ES-I3 (cell line): ENCODE measurements around the gene FBLN2.

ENCODE experiments used
- H3K36me3 ChIP-seq: 2 replicates; pipeline ENCODE4 v1.6.1; 2013; ENCODE audit warnings: mild to moderate bottlenecking, low read length, control low read depth, moderate library complexity; ENCODE audit not compliant: insufficient read depth
- H3K4me1 ChIP-seq: 2 replicates; pipeline ENCODE4 v1.6.1; 2013; ENCODE audit warnings: mild to moderate bottlenecking, control low read depth, low read length; ENCODE audit not compliant: insufficient read depth
- H3K9ac ChIP-seq: 2 replicates; pipeline ENCODE4 v1.6.1; 2013; ENCODE audit warnings: low read depth, mild to moderate bottlenecking, low read length, moderate library complexity
- H3K9me3 ChIP-seq: 2 replicates; pipeline ENCODE4 v1.6.1; 2013; ENCODE audit warnings: mild to moderate bottlenecking, low read length, moderate library complexity; ENCODE audit not compliant: control insufficient read depth, insufficient read depth

Gene FBLN2

GRCh38 chr3:13532631-13533030, 16.3 kb upstream of the FBLN2 start:
- Histone ChIP-seq H3K9ac (no peak overlapping the region), H3K36me3 (no peaks in the 10 kb centered on the region), H3K9me3 (no peaks in the 10 kb centered on the region), H3K4me1 (peaks cover 7% of the 10 kb centered on the region; the same call in 1 of the 2 replicates)

- no peaks in the 10 kb centered on the region for H3K9me3 ChIP-seq
- H3K4me1 ChIP-seq, result peaks cover 7% of the 10 kb centered on the region; the same call in 1 of the 2 replicates
- no peaks in the 10 kb centered on the region for H3K36me3 ChIP-seq
- no peak overlapping the region for H3K9ac ChIP-seq
Observed at GRCh38 chr3:13533885-13534301, 15.0 kb upstream of the FBLN2 start.

- peaks cover 7% of the 10 kb centered on the region; the same call in 1 of the 2 replicates for H3K4me1 ChIP-seq
Observed at GRCh38 chr3:13535526-13535875, 13.4 kb upstream of the FBLN2 start.

GRCh38 chr3:13535905-13536304, 13.0 kb upstream of the FBLN2 start:
- Histone ChIP-seq H3K9me3 (no peaks in the 10 kb centered on the region), H3K36me3 (no peaks in the 10 kb centered on the region), H3K4me1 (peaks cover 7% of the 10 kb centered on the region; the same call in 1 of the 2 replicates), H3K9ac (no peak overlapping the region)

More at GRCh38 chr3:13535526-13535875, 13.4 kb upstream of the FBLN2 start:
- no peaks in the 10 kb centered on the region for H3K9me3 ChIP-seq
- H3K36me3 ChIP-seq, result no peaks in the 10 kb centered on the region
- no peak overlapping the region for H3K9ac ChIP-seq

GRCh38 chr3:13536432-13536831, 12.5 kb upstream of the FBLN2 start:
- no peaks in the 10 kb centered on the region for H3K36me3 ChIP-seq
- H3K4me1 ChIP-seq, result peaks cover 7% of the 10 kb centered on the region; the same call in 1 of the 2 replicates
- H3K9me3 ChIP-seq, result no peaks in the 10 kb centered on the region
- H3K9ac ChIP-seq, result no peak overlapping the region

GRCh38 chr3:13536832-13537231, 12.1 kb upstream of the FBLN2 start:
- no peaks in the 10 kb centered on the region for H3K36me3 ChIP-seq
- H3K4me1 ChIP-seq, result peaks cover 7% of the 10 kb centered on the region; the same call in 1 of the 2 replicates
- no peaks in the 10 kb centered on the region for H3K9me3 ChIP-seq
- H3K9ac ChIP-seq, result no peak overlapping the region

- H3K4me1 ChIP-seq, result peaks cover 7% of the 10 kb centered on the region; the same call in 1 of the 2 replicates
- H3K9me3 ChIP-seq, result no peaks in the 10 kb centered on the region
- no peaks in the 10 kb centered on the region for H3K36me3 ChIP-seq
- H3K9ac ChIP-seq, result no peak overlapping the region
Observed at GRCh38 chr3:13537244-13537908, 11.5 kb upstream of the FBLN2 start.

GRCh38 chr3:13537909-13538296, 11.0 kb upstream of the FBLN2 start:
- Histone ChIP-seq H3K9ac (no peak overlapping the region), H3K4me1 (peaks cover 7% of the 10 kb centered on the region; the same call in 1 of the 2 replicates), H3K36me3 (no peaks in the 10 kb centered on the region), H3K9me3 (no peaks in the 10 kb centered on the region)

GRCh38 chr3:13538520-13539291, 10.2 kb upstream of the FBLN2 start:
- Histone ChIP-seq H3K4me1 (peaks cover 7% of the 10 kb centered on the region; the same call in 1 of the 2 replicates), H3K9me3 (no peaks in the 10 kb centered on the region), H3K36me3 (no peaks in the 10 kb centered on the region), H3K9ac (no peak overlapping the region)

GRCh38 chr3:13539292-13539638, 9.7 kb upstream of the FBLN2 start:
- Histone ChIP-seq H3K4me1 (peaks cover 7% of the 10 kb centered on the region; the same call in 1 of the 2 replicates), H3K9ac (no peak overlapping the region), H3K36me3 (no peaks in the 10 kb centered on the region)

GRCh38 chr3:13539671-13540070, 9.3 kb upstream of the FBLN2 start:
- H3K9me3 ChIP-seq, result no peaks in the 10 kb centered on the region
- H3K9ac ChIP-seq, result no peak overlapping the region
- no peaks in the 10 kb centered on the region for H3K36me3 ChIP-seq
- peaks cover 7% of the 10 kb centered on the region; the same call in 1 of the 2 replicates for H3K4me1 ChIP-seq

More at GRCh38 chr3:13539292-13539638, 9.7 kb upstream of the FBLN2 start:
- no peaks in the 10 kb centered on the region for H3K9me3 ChIP-seq

GRCh38 chr3:13540297-13540995, 8.5 kb upstream of the FBLN2 start:
- peaks cover 7% of the 10 kb centered on the region; the same call in 1 of the 2 replicates for H3K4me1 ChIP-seq
- H3K36me3 ChIP-seq, result no peaks in the 10 kb centered on the region
- no peaks in the 10 kb centered on the region for H3K9me3 ChIP-seq
- no peak overlapping the region for H3K9ac ChIP-seq

GRCh38 chr3:13541691-13542090, 7.2 kb upstream of the FBLN2 start:
- Histone ChIP-seq H3K4me1 (peaks cover 11% of the 10 kb centered on the region; the same call in 1 of the 2 replicates), H3K9ac (no peak overlapping the region), H3K36me3 (no peaks in the 10 kb centered on the region), H3K9me3 (no peaks in the 10 kb centered on the region)

GRCh38 chr3:13542142-13542541, 6.8 kb upstream of the FBLN2 start:
- peaks cover 7% of the 10 kb centered on the region; the same call in 1 of the 2 replicates for H3K4me1 ChIP-seq
- no peaks in the 10 kb centered on the region for H3K36me3 ChIP-seq
- no peaks in the 10 kb centered on the region for H3K9me3 ChIP-seq
- H3K9ac ChIP-seq, result no peak overlapping the region
